Measurements from ENCODE around the gene LSG1. TPM values are rescaled to one million over a fixed set of nuclear protein-coding genes. Genes with fewer than 3 reads are reported as not detected.

Gene LSG1
- total RNA-seq, 1 donor from 2014 or later = 45.5 TPM

GRCh38 chr3:194714137-194714455, 42.1 kb upstream of the LSG1 start:
- Mint-ChIP-seq H3K36me3 (ENCODE audit: low read depth) (no peaks in the 10 kb centered on the region), H3K27ac (ENCODE audit: unreplicated experiment) (no peak overlapping the region), H3K9me3 (no peaks in the 10 kb centered on the region), H3K4me1 (no peaks in the 10 kb centered on the region), H3K27me3 (ENCODE audit: low read depth) (peaks cover 3% of the 10 kb centered on the region), H3K4me3 (no peak overlapping the region)
- no peak for TF ChIP-seq CTCF (conservative IDR thresholded peaks at IDR 0.05)
- no peak for DNase-seq (ENCODE audit: low read depth, low spot score)

GRCh38 chr3:194713299-194714136, 41.5 kb upstream of the LSG1 start:
- Mint-ChIP-seq H3K9me3 (no peaks in the 10 kb centered on the region), H3K4me3 (no peak overlapping the region), H3K36me3 (ENCODE audit: low read depth) (no peaks in the 10 kb centered on the region), H3K27me3 (ENCODE audit: low read depth) (peaks cover 3% of the 10 kb centered on the region), H3K4me1 (no peaks in the 10 kb centered on the region), H3K27ac (ENCODE audit: unreplicated experiment) (no peak overlapping the region)
- TF ChIP-seq CTCF (conservative IDR thresholded peaks at IDR 0.05) = no peak
- no peak for DNase-seq (ENCODE audit: low read depth, low spot score)

- TF ChIP-seq CTCF (conservative IDR thresholded peaks at IDR 0.05) = no peak
- no peak overlapping the region for H3K4me3 Mint-ChIP-seq
- H3K9me3 Mint-ChIP-seq = no peaks in the 10 kb centered on the region
- peaks cover under 1% of the 10 kb centered on the region for H3K27me3 Mint-ChIP-seq (ENCODE audit: low read depth)
- H3K36me3 Mint-ChIP-seq (ENCODE audit: low read depth) = no peaks in the 10 kb centered on the region
- no peaks in the 10 kb centered on the region for H3K4me1 Mint-ChIP-seq
- H3K27ac Mint-ChIP-seq (ENCODE audit: unreplicated experiment) = no peak overlapping the region
- no peak for DNase-seq (ENCODE audit: low read depth, low spot score)
Observed at GRCh38 chr3:194711913-194712312, 39.9 kb upstream of the LSG1 start.

- peaks cover 3% of the 10 kb centered on the region for H3K27me3 Mint-ChIP-seq (ENCODE audit: low read depth)
- no peak for TF ChIP-seq CTCF (conservative IDR thresholded peaks at IDR 0.05)
- no peak overlapping the region for H3K27ac Mint-ChIP-seq (ENCODE audit: unreplicated experiment)
- peaks cover 3% of the 10 kb centered on the region for H3K4me1 Mint-ChIP-seq
- H3K36me3 Mint-ChIP-seq (ENCODE audit: low read depth) = no peaks in the 10 kb centered on the region
- no peak overlapping the region for H3K4me3 Mint-ChIP-seq
- no peak for DNase-seq (ENCODE audit: low read depth, low spot score)
- H3K9me3 Mint-ChIP-seq = no peaks in the 10 kb centered on the region
Observed at GRCh38 chr3:194711286-194711685, 39.3 kb upstream of the LSG1 start.

GRCh38 chr3:194707147-194707540, 35.2 kb upstream of the LSG1 start:
- DNase-seq (ENCODE audit: low read depth, low spot score) = no peak
- peaks cover 9% of the 10 kb centered on the region for H3K4me1 Mint-ChIP-seq
- H3K36me3 Mint-ChIP-seq (ENCODE audit: low read depth) = no peaks in the 10 kb centered on the region
- H3K27ac Mint-ChIP-seq (ENCODE audit: unreplicated experiment) = no peak overlapping the region
- no peak for TF ChIP-seq CTCF (conservative IDR thresholded peaks at IDR 0.05)
- no peaks in the 10 kb centered on the region for H3K9me3 Mint-ChIP-seq
- peaks cover 3% of the 10 kb centered on the region for H3K27me3 Mint-ChIP-seq (ENCODE audit: low read depth)
- H3K4me3 Mint-ChIP-seq = no peak overlapping the region
